Spleen (tissue), 11 donors: Measurements from ENCODE around the gene MYLK2. TPM values are rescaled to one million over a fixed set of nuclear protein-coding genes. Genes with fewer than 3 reads are reported as not detected.

Experiments
- DNase-seq: peaks from one replicate; pipeline ENCODE4 v3.0.0-alpha.2; 2020
- H3K27ac ChIP-seq, 8 donors: fragments of 200-600 bp; sonication (generic) in 7 of 8; 1 replicate in 4 of 8; 2 replicates in 4 of 8; pipeline versions ENCODE4 v1.5.0 to v1.8.0; 2016 to 2021; ENCODE audit warnings: inconsistent platforms in 4 of 8, mild to moderate bottlenecking in 4 of 8, moderate library complexity in 1 of 8
- H3K27me3 ChIP-seq, 7 donors: fragments of 200-600 bp; sonication (generic) in 6 of 7; replicated peaks in 1 of 7; 1 replicate in 4 of 7; 2 replicates in 3 of 7; pipeline versions ENCODE4 v1.5.0 to v1.8.0; 2016 to 2021; ENCODE audit warnings: inconsistent platforms in 3 of 7, mild to moderate bottlenecking in 1 of 7
- H3K36me3 ChIP-seq, 6 donors: fragments of 200-600 bp; sonication (generic) in 5 of 6; 1 replicate in 4 of 6; 2 replicates in 2 of 6; pipeline versions ENCODE4 v1.5.0 to v1.8.0; 2016 to 2021; ENCODE audit warnings: inconsistent platforms in 2 of 6
- H3K4me1 ChIP-seq, 6 donors: fragments of 200-600 bp; sonication (generic) in 5 of 6; 1 replicate in 3 of 6; 2 replicates in 3 of 6; pipeline versions ENCODE4 v1.5.0 to v1.8.0; 2016 to 2021; ENCODE audit warnings: inconsistent platforms in 3 of 6
- H3K4me3 ChIP-seq, 8 donors: fragments of 200-600 bp; sonication (generic) in 7 of 8; 1 replicate in 4 of 8; 2 replicates in 4 of 8; pipeline versions ENCODE4 v1.5.0 to v1.8.0; 2016 to 2021; ENCODE audit warnings: inconsistent platforms in 4 of 8, mild to moderate bottlenecking in 4 of 8, moderate library complexity in 2 of 8
- H3K9me3 ChIP-seq, 8 donors: fragments of 200-600 bp; sonication (generic) in 7 of 8; 1 replicate in 4 of 8; 2 replicates in 4 of 8; pipeline versions ENCODE4 v1.5.0 to v1.8.0; 2016 to 2021; ENCODE audit warnings: inconsistent platforms in 4 of 8
- CTCF ChIP-seq, 11 experiments: fragments of 200-600 bp in 7 of 11; fragments of 450-650 bp in 4 of 11; sonication (generic) in 4 of 11; IDR thresholded peaks in 8 of 11; conservative IDR thresholded peaks in 3 of 11; 1 replicate in 7 of 11; 2 replicates in 4 of 11; pipeline versions ENCODE4 v1.4.0 to v1.8.0; 2016 to 2021; ENCODE audit warnings: antibody characterized with exemption in 11 of 11, inconsistent platforms in 4 of 11, mild to moderate bottlenecking in 1 of 11
- POLR2A ChIP-seq, 3 donors: fragments of 450-650 bp; IDR thresholded peaks; one replicate each; pipeline ENCODE4 v1.5.1; 2017; ENCODE audit warnings: antibody characterized with exemption in 3 of 3, mild to moderate bottlenecking in 1 of 3
- POLR2AphosphoS5 ChIP-seq, 3 donors: sonication (generic); formaldehyde crosslinking; IDR thresholded peaks; one replicate each; pipeline ENCODE4 v1.5.1; 2017; ENCODE audit warnings: antibody characterized with exemption in 3 of 3
- WGBS, 5 donors: extraction: QIAGEN DNeasy Blood & Tissue Kit in 3 of 5; methylation state at CpG; one replicate each; pipeline versions ENCODE4 v1.1.5 to v1.1.7; 2013 to 2018; 5-methylcytosine and 5-hydroxymethylcytosine counted together
- intact Hi-C: fragments of 100-400 bp; cut with DNase I; formaldehyde crosslinking; loops from one replicate; pipeline ENCODE4 v1.15.0; 2023; ENCODE audit warnings: low total_unique reads
- polyA plus RNA-seq, 3 donors: library from polyadenylated mRNA; stranded (reverse); fragments of 200-250 nt; gene quantifications; one replicate each; pipeline ENCODE4 v1.2.1, GENCODE V29; 2013
- total RNA-seq, 7 donors: library from RNA; depleted of rRNA in 3 of 7; stranded (reverse); fragments of >200 nt in 3 of 7; fragmentation: NEBNext Ultra II Directional in 4 of 7; extraction: Animal tissue kit (Norgen Biotek cat#: 25700) in 4 of 7; gene quantifications; one replicate each; pipeline versions ENCODE4 v1.1.0 to v1.2.1, GENCODE V29; 2016 to 2021
- donor health status: healthy with polysubstance abuse.
- donor health status: DM: no; HTN: no; CAD: no; lungs with moderate emphysema.
- donor health status: DM: no; HTN: no; CAD: no.
- donor health status: Bipolar disorder and iron deficiency.
- donor health status: healthy.
- donor health status: DM: no; HTN: no; CAD: no.
- donor health status: DM: yes; HTN: yes; CAD: no.

MYLK2 gene
- total and polyA plus RNA-seq, 10 donors, result 0.97 to 3.4 (median 2.0) TPM

GRCh38 chr20:31864521-31865400, 45.6 kb downstream of the MYLK2 start:
- Histone ChIP-seq H3K4me1 (peaks cover 16 to 34% (median 31%) of the 10 kb centered on the region in 6 donors), H3K27ac (no peak overlapping the region), H3K36me3 (no peaks in the 10 kb centered on the region), H3K4me3 (no peak overlapping the region), H3K9me3 (no peaks in the 10 kb centered on the region), H3K27me3 (peaks cover 0 to 36% (median 20%) of the 10 kb centered on the region in 7 donors)
- DNase-seq, result no peak
- no peak for TF ChIP-seq POLR2A (IDR thresholded peaks at IDR 0.05)
- TF ChIP-seq POLR2AphosphoS5 (IDR thresholded peaks at IDR 0.05), result no peak
- TF ChIP-seq CTCF (IDR thresholded peaks at IDR 0.05 in 8 of 11, conservative IDR thresholded peaks at IDR 0.05 in 3 of 11), result no peak
- WGBS, 5 donors, result 74 to 90% (median 87%) methylated on average over 9 to 12 of the region's 12 CpGs
- intact Hi-C loops, result no loop called here

- H3K27me3 ChIP-seq, result peaks cover 0 to 36% (median 18%) of the 10 kb centered on the region in 7 donors
- no peak overlapping the region for H3K27ac ChIP-seq
- H3K4me1 ChIP-seq, result peaks cover 7 to 36% (median 31%) of the 10 kb centered on the region in 6 donors
- no peaks in the 10 kb centered on the region for H3K9me3 ChIP-seq
- no peak for DNase-seq
- no peaks in the 10 kb centered on the region for H3K36me3 ChIP-seq
- intact Hi-C loops, result no loop called here
- 69 to 84% (median 83%) methylated on average over 3 of the region's 3 CpGs for WGBS, 5 donors
- H3K4me3 ChIP-seq, result no peak overlapping the region
- TF ChIP-seq POLR2AphosphoS5 (IDR thresholded peaks at IDR 0.05), result no peak
- TF ChIP-seq POLR2A (IDR thresholded peaks at IDR 0.05), result no peak
- no peak for TF ChIP-seq CTCF (IDR thresholded peaks at IDR 0.05 in 8 of 11, conservative IDR thresholded peaks at IDR 0.05 in 3 of 11)
These were observed 47.1 kb downstream of the MYLK2 start for GRCh38 chr20:31866221-31866620.

- DNase-seq, result no peak
- TF ChIP-seq CTCF (IDR thresholded peaks at IDR 0.05 in 8 of 11, conservative IDR thresholded peaks at IDR 0.05 in 3 of 11), result no peak
- TF ChIP-seq POLR2A (IDR thresholded peaks at IDR 0.05), result no peak
- TF ChIP-seq POLR2AphosphoS5 (IDR thresholded peaks at IDR 0.05), result no peak
- Histone ChIP-seq H3K9me3 (no peaks in the 10 kb centered on the region), H3K27ac (no peak overlapping the region), H3K4me3 (peak overlapping the region in 4 of 8 donors; percentile 50 to 83 (median 63)), H3K4me1 (peaks cover 5 to 29% (median 24%) of the 10 kb centered on the region in 6 donors), H3K36me3 (no peaks in the 10 kb centered on the region), H3K27me3 (peaks cover 0 to 38% (median 18%) of the 10 kb centered on the region in 7 donors)
- intact Hi-C loops, result no loop called here
- 48 to 69% (median 66%) methylated on average over 4 to 12 of the region's 12 CpGs for WGBS, 5 donors
These were observed 49.9 kb downstream of the MYLK2 start for GRCh38 chr20:31868853-31869672.

- Histone ChIP-seq H3K9me3 (no peaks in the 10 kb centered on the region), H3K27me3 (peaks cover 0 to 38% (median 18%) of the 10 kb centered on the region in 7 donors), H3K36me3 (no peaks in the 10 kb centered on the region), H3K4me1 (peaks cover 5 to 29% (median 24%) of the 10 kb centered on the region in 6 donors), H3K4me3 (peak overlapping the region; percentile 36 to 83 (median 56)), H3K27ac (peak overlapping the region in 3 of 8 donors; percentile 52 to 65 (median 62))
- no peak for DNase-seq
- intact Hi-C loops, result no loop called here
- 4 to 16% (median 5%) methylated on average over 1 of the region's 1 CpG for WGBS, 5 donors
- TF ChIP-seq CTCF (IDR thresholded peaks at IDR 0.05 in 8 of 11, conservative IDR thresholded peaks at IDR 0.05 in 3 of 11), result no peak
- no peak for TF ChIP-seq POLR2A (IDR thresholded peaks at IDR 0.05)
- no peak for TF ChIP-seq POLR2AphosphoS5 (IDR thresholded peaks at IDR 0.05)
These were observed 50.5 kb downstream of the MYLK2 start for GRCh38 chr20:31869673-31869941.
